Effector memory CD4-positive, alpha-beta T cell (primary cell): ENCODE results near the gene PARK7.
A peak's percentile ranks its signal among the peaks of the same experiment; 100 is the strongest.

ENCODE experiments used
- DNase-seq, 3 donors: peaks; one replicate each; pipeline ENCODE4 v3.0.0-alpha.2; 2020
- H3K27ac ChIP-seq: 2 replicates; pipeline ENCODE4 v1.7.0; 2013; ENCODE audit warnings: mild to moderate bottlenecking, low read length, moderate library complexity; ENCODE audit not compliant: insufficient read depth, poor library complexity, severe bottlenecking
- H3K27me3 ChIP-seq: replicated peaks from 2 replicates; pipeline ENCODE4 v1.7.0; 2013; ENCODE audit warnings: mild to moderate bottlenecking, low read length; ENCODE audit not compliant: insufficient read depth, control insufficient read depth, poor library complexity, severe bottlenecking
- H3K36me3 ChIP-seq: 2 replicates; pipeline ENCODE4 v1.7.0; 2013; ENCODE audit warnings: mild to moderate bottlenecking, low read length, moderate library complexity; ENCODE audit not compliant: control insufficient read depth, insufficient read depth
- H3K4me1 ChIP-seq: 2 replicates; pipeline ENCODE4 v1.7.0; 2013; ENCODE audit warnings: low read length, mild to moderate bottlenecking; ENCODE audit not compliant: control insufficient read depth, insufficient read depth, poor library complexity, severe bottlenecking
- H3K4me3 ChIP-seq: 2 replicates; pipeline ENCODE4 v1.7.0; 2013; ENCODE audit warnings: low read length, low read depth, mild to moderate bottlenecking; ENCODE audit not compliant: insufficient read depth, poor library complexity, severe bottlenecking
- H3K9me3 ChIP-seq: 2 replicates; pipeline ENCODE4 v1.7.0; 2013; ENCODE audit warnings: mild to moderate bottlenecking, low read length, moderate library complexity; ENCODE audit not compliant: control insufficient read depth

Gene PARK7

DNA sequence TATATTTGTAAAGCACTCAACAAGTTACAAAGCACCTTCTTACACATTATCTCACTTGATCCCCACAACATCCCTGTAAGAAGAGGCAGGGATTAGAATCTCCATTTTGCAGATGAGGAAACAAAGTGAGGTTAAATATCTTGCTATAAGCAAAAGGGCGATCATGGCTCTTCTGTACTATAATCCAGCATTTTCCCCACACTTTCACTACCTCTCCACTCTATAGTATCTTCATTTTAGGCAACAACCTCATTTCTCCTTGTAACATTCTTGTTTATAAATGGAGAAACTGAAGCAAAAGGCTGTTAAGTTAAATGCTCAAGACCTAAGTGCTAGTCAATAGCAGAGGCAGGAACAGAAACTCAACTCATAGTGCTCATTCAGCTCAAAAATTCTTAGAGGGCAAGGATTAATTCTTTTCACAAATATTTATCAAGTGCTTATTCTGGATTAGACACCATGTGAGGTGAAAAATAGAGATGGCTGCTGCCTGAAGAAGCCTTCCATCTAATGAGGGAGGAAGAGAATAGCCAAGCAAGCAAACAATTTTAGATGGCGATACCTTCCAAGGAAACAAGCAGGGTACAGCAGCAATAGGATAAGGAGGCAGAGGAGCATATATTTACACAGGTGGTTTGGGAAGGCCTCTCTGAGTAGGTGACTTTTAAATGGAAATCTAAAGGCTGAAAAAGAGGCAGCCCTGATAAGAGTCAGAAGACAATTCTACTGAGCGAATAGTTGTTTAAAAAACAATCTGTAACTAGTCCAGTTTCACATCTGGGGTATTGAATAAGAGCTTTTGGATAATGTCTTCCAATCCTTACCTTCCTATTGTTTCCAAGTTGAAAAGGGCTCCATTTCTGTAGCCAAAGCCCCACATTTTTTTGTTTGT is 61.1 kb downstream of the PARK7 start:
- no peaks in the 10 kb centered on the region for H3K9me3 ChIP-seq
- H3K36me3 ChIP-seq: no peaks in the 10 kb centered on the region
- H3K4me3 ChIP-seq: no peak overlapping the region
- H3K4me1 ChIP-seq: peaks cover 11% of the 10 kb centered on the region
- DNase-seq: no peak
- no peak overlapping the region for H3K27ac ChIP-seq
- peaks cover 4% of the 10 kb centered on the region for H3K27me3 ChIP-seq

DNA sequence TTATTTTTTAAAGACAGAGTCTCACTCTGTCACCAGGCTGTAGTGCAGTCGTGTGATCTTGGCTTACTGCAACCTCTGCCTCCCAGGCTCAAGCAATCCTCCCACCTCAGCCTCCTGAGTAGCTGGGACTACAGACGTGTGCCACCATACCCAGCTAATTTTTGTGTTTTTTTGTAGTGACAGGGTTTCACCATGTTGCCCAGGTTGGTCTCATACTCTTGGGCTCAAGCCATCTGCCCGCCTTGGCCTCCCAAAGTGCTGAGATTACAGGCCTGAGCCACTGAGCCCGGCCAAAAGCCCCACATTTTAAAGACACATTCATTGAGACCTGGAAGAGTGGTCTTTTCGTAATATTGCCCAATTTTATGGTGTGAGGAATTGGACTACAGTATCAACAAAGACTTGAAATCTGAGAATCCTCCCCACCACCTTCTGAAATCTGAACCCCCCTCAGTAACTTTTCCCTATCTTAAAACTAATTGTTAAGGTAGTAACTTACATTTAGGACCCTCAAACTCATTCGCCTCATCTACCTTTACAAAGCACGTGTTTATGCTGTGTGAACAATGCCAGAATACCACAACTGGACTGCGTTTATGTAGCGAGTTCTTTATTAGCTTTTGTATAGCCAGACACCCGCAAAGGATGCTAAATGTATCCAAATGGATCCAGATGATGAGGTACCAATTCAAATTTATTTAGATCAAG is 61.9 kb downstream of the PARK7 start:
- DNase-seq: no peak
- no peaks in the 10 kb centered on the region for H3K36me3 ChIP-seq
- no peak overlapping the region for H3K4me3 ChIP-seq
- peaks cover 11% of the 10 kb centered on the region for H3K4me1 ChIP-seq
- H3K27me3 ChIP-seq: peaks cover 4% of the 10 kb centered on the region
- H3K9me3 ChIP-seq: no peaks in the 10 kb centered on the region
- H3K27ac ChIP-seq: no peak overlapping the region

DNA sequence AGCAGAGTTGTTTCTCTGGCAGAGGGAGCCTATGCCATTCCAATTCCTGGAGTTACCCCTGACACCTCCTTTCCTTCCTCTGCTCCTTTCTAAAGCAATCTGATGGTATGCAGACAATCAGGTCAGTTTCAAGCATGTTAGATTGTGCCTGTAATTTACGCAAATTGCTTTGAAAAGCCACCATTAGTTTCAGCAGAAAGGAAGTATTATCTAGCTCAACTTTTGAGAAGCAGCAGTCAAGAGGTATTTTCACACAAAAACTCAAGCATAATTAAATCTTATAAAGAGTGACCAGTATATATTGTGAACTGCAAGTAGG is 62.4 kb downstream of the PARK7 start:
- Histone ChIP-seq H3K27ac (no peak overlapping the region), H3K27me3 (peaks cover 4% of the 10 kb centered on the region), H3K9me3 (no peaks in the 10 kb centered on the region), H3K4me3 (no peak overlapping the region), H3K4me1 (peaks cover 11% of the 10 kb centered on the region), H3K36me3 (no peaks in the 10 kb centered on the region)
- DNase-seq: no peak

DNA sequence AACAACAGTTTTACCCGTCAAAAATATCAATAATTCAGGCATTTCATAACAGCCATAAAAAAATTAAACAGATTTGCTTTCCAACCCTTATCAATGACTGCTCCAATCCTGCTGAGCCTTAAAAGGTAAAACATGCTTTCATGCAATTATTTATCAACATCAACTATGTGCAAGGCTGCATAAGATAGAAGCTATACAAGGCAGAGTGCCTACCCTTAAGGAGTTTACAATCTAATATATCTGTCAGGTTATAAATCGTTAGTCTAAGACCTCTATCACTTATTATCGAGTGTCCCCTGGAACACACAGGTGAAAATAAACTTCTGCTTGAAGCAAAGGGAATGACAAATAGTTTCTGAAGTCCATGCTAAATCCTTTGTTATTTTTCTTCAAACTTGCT is 62.8 kb downstream of the PARK7 start:
- DNase-seq: no peak
- H3K9me3 ChIP-seq: no peaks in the 10 kb centered on the region
- H3K27ac ChIP-seq: no peak overlapping the region
- no peaks in the 10 kb centered on the region for H3K36me3 ChIP-seq
- no peak overlapping the region for H3K4me3 ChIP-seq
- peaks cover 4% of the 10 kb centered on the region for H3K27me3 ChIP-seq
- H3K4me1 ChIP-seq: peaks cover 11% of the 10 kb centered on the region

DNA sequence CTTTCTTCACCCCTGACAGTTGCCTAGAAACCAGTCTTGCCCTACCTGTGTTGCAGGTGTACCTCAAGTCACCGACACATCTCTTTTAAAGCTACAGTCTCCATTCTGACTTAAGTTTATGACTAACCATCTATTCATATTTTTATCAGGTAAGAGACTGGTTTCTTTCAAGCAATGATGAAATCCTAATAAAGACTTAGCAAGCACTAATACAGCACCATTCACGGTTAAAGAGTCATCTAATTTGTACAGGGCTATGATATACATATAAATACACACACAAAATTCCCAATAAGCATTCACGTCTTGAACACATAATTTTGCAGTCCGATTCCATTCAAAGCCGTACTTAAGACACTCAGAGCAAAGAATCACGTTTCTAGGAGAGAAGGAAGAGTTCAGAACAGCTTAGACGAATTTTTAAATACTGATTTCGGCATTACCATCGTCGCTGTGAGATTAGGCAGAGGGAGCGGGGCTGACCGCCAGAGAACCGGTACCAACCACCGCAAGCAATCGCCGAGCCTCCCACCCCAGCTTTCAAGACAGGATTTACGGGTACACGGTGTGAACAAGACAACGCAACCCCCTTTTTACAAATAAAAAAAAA is 63.7 kb downstream of the PARK7 start:
- Histone ChIP-seq H3K27ac (no peak overlapping the region), H3K27me3 (peaks cover 4% of the 10 kb centered on the region), H3K4me3 (peak overlapping the region; percentile 33), H3K4me1 (peaks cover 11% of the 10 kb centered on the region), H3K36me3 (no peaks in the 10 kb centered on the region), H3K9me3 (no peaks in the 10 kb centered on the region)
- no peak for DNase-seq

DNA sequence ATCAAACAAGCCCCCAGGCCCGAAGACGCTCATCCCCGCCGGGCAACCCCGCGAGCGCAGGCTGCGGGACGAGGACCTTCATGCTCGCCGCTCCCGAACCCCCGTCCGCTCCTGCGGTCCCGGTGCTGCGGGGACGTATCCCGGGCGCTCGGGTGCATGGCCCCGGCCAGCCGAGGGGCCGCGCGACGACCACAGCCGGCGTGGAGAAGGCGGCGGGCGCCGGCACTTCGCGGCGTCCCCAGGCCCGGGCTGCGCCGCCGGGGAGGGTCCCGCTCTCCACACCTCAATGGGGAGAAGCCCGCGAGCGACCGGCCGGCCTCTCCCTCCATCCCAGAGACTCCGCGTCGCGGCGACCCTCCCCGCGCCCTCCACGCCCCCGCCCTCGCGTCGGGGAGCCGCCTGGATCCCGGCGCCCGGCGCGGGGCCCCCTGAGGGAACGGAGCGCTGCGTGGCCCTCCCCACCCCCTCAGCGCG is 64.2 kb downstream of the PARK7 start:
- H3K27ac ChIP-seq: no peak overlapping the region
- no peak for DNase-seq
- H3K4me1 ChIP-seq: peaks cover 11% of the 10 kb centered on the region

DNA sequence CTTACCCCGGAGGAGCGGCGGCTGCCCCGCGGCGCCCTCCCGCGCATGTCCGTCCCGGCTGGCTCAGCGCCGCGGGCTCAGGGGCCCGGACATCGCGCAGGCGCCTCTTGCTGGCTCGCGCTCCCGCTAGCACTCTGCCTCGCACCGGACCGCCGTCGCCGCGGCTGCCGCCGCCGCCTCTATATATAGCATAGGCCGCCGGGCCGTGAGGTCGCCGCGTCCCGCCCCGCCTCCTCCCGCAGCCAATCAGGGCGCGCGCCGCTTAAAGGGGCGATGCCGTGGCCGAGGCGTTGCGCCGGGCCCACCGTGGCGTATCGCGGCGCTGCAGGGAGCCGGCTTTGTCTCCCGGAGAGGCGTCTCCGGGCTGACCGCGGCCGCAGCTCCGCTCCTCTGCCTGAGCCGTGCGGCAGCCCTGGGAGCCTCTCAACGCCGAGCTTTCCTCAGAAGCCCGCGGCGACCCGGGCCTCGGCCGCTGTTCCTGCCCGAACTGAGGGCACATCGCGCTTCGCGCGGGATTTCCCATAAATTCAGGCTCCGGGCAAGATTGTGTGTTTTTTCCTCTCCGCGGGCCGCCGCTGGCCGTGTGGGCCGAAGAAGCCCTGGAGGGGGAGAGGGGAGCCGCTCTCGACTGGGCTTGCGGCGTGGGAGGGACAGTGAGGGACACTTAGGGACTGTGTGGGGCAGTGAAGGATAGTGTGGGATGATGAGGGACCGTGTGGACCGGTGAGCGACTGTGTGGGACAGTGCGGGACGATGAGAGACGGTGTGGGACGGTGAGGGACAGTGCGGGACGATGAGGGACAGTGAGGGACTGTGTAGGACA is 64.9 kb downstream of the PARK7 start, which contains the start of gene ERRFI1:
TSS of gene ERRFI1 (minus strand) at position 157 of the 823 bp plus-strand sequence. CDS start 10,690 bp downstream, outside the sequence.
- Histone ChIP-seq H3K27me3 (peaks cover 4% of the 10 kb centered on the region), H3K36me3 (no peaks in the 10 kb centered on the region), H3K9me3 (no peaks in the 10 kb centered on the region), H3K27ac (no peak within 1 kb of the TSS), H3K4me1 (peaks cover 11% of the 10 kb centered on the region), H3K4me3 (peak within 1 kb of the TSS; percentile 33)
- DNase-seq: peak; percentile 77 to 83 (median 83)

More for the DNA sequence above, 64.2 kb downstream of the PARK7 start:
- Histone ChIP-seq H3K27me3 (peaks cover 4% of the 10 kb centered on the region), H3K4me3 (peak overlapping the region; percentile 33), H3K36me3 (no peaks in the 10 kb centered on the region), H3K9me3 (no peaks in the 10 kb centered on the region)

DNA sequence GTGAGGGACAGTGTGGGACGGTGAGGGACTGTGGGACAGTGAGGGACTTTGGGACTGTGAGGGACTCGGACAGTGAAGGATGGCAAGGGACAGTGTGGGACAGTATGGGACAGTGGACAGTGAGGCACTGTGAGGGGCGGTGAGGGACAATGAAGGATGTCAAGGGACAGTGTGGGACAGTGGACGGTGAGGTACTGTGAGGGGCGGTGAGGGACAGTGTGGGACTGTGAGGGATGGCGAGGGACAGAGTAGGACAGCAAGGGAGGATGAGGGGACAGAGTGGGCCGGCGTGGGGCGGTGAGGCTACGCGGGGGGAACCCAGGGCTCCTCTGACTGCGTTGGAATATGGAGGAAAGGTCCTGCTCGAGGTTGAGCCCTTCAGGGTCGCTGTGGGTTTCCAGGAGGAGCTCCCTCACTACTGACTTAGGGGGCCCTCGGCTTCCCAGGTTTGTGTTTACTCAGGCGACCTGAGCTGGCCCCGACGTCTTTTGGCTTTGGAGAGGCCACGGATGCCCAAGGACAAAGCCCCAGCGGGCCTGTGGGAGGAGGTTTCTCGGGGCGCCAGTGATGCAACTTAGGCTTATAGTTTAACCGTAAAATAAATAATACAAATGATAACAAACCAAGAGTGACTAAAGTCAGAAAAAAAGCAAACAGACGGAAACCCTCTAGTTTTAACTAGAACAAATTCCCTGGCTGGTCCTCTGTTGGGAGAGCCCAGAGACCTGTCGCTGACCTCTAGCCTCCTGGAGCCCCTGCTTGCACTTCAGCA is 65.7 kb downstream of the PARK7 start:
- no peak for DNase-seq
- Histone ChIP-seq H3K9me3 (no peaks in the 10 kb centered on the region), H3K27ac (no peak overlapping the region), H3K36me3 (no peaks in the 10 kb centered on the region), H3K4me3 (no peak overlapping the region), H3K4me1 (peaks cover 11% of the 10 kb centered on the region), H3K27me3 (peaks cover 4% of the 10 kb centered on the region)
